Coronary artery (tissue), 2 donors: Measurements from ENCODE around the gene CFAP99.
A peak's percentile ranks its signal among the peaks of the same experiment; 100 is the strongest.

ENCODE experiments used
- DNase-seq: peaks from one replicate; pipeline ENCODE4 v3.0.0-alpha.2; 2017; ENCODE audit warnings: low spot score
- H3K27ac ChIP-seq, 2 donors: fragments of 200-600 bp; sonication (generic); one replicate each; pipeline ENCODE4 v1.5.1; 2016 to 2019
- H3K4me3 ChIP-seq: fragments of 200-600 bp; sonication (generic); 2 replicates; pipeline ENCODE4 v1.5.1; 2016; ENCODE audit warnings: mild to moderate bottlenecking, moderate library complexity
- TF ChIP-seq, protein P1 (sequence below): fragments of 200-600 bp; sonication (generic); IDR thresholded peaks from one replicate; pipeline ENCODE4 v1.5.1; 2019; ENCODE audit warnings: antibody characterized with exemption

The CFAP99 gene

DNA sequence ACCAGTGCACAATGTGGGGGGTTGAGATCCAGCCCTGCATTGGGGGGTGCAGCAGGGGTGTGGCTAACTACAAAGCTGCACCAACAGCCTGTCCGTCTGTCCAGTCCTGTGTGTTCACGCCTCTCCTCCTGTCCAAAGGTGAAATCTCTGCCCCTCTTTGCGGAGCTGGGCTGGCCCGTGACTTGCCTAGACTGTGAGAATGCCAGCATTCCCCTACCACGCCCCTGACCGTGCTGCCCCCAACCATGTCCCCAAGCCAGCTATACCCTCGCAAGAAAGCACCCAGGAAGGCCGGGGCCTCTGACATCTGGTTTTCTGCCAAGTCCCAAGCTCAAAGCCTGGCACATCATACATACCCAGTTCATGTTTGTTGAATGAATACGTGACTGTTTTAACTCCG lies 19.5 kb upstream of the CFAP99 start:
- Histone ChIP-seq H3K27ac (no peak overlapping the region), H3K4me3 (no peak overlapping the region)
- DNase-seq, result no peak
- TF ChIP-seq, protein P1, sequence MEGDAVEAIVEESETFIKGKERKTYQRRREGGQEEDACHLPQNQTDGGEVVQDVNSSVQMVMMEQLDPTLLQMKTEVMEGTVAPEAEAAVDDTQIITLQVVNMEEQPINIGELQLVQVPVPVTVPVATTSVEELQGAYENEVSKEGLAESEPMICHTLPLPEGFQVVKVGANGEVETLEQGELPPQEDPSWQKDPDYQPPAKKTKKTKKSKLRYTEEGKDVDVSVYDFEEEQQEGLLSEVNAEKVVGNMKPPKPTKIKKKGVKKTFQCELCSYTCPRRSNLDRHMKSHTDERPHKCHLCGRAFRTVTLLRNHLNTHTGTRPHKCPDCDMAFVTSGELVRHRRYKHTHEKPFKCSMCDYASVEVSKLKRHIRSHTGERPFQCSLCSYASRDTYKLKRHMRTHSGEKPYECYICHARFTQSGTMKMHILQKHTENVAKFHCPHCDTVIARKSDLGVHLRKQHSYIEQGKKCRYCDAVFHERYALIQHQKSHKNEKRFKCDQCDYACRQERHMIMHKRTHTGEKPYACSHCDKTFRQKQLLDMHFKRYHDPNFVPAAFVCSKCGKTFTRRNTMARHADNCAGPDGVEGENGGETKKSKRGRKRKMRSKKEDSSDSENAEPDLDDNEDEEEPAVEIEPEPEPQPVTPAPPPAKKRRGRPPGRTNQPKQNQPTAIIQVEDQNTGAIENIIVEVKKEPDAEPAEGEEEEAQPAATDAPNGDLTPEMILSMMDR, result no peak

DNA sequence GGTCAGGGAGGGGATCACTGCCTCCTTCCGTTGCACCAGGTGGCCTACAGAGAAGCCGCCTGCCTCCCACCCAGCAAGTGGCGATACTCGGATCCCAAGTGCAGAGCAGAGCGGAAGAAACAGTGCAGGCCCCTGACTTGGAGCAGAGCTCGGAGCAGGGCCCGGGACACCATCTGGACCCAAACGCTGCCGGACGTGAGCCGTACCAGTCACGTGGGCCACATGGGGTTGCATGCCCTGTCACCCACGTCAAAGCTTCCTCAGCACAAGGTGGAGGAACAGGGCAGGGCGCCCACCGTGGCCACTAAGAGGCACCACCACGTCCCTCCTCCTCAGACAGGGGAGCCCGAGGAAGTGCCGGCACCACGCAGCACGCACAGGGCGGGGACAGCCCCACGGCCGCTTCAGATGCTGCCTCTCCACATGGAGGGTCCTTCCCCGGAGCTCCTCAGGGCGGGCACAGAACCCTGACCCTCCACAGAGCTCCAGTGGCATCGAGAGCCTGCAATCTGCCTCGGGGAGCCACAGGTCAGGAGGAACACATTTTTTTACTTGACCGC lies 19.0 kb upstream of the CFAP99 start:
- TF ChIP-seq, protein P1, result no peak
- Histone ChIP-seq H3K27ac (no peak overlapping the region), H3K4me3 (no peak overlapping the region)
- no peak for DNase-seq

DNA sequence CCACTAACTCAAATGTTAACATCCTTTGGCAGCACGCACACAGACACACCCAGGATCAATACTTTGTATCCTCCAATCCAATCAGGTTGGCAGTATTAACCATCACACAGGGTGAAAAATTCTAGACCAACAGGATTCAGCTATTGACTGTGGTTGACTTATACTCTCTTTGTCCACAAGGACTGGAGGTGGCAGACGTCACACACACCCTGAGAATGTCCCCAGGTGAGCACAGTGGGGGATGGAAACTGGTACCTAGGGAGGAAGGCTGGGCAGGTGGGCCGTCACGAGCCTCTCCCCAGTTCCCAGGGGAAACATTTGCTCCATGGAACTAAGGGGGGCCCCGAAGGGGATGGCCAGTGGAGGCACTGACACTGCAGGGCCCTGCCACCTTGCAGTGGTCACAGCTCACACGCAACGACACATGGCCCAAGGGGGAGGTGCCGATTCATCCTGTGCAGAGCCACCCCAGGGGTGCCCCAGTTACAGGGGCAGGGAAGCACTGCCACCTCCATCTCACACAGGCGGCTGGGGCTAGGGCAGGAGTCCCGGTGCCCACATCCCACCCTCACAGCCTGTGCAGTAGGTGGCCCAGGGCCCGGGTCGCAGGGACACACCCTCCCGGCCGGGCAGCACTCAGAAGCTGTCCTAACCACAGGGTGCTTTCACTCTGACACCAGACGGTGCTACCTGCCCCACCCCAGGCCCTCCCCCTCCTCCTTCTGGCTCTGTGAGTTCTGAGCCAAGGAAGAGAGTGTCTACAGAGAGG lies 17.7 kb upstream of the CFAP99 start:
- H3K27ac ChIP-seq, result no peak overlapping the region
- DNase-seq, result no peak
- TF ChIP-seq, protein P1, result no peak
- no peak overlapping the region for H3K4me3 ChIP-seq

DNA sequence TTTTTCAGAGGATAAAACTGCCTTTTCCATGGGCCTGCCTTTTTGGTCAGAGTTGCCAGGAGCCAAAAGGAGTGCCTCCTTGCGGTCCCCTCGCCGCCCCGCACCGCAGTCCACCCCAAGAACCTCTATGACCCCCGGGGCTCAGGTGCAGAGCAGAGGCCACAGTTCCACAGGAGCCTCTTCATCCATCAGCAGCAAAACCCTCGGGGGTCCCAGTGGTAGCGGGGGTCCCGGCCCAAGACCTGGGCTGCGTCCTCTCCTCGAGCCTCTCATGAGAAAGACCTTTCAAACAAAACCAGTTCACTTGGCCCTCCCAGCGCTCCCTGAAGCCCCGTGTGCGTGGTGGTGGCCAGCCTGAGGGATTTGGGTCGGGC lies 17.2 kb upstream of the CFAP99 start:
- Histone ChIP-seq H3K27ac (no peak overlapping the region), H3K4me3 (peak overlapping the region; percentile 69)
- no peak for DNase-seq
- TF ChIP-seq, protein P1, result no peak

DNA sequence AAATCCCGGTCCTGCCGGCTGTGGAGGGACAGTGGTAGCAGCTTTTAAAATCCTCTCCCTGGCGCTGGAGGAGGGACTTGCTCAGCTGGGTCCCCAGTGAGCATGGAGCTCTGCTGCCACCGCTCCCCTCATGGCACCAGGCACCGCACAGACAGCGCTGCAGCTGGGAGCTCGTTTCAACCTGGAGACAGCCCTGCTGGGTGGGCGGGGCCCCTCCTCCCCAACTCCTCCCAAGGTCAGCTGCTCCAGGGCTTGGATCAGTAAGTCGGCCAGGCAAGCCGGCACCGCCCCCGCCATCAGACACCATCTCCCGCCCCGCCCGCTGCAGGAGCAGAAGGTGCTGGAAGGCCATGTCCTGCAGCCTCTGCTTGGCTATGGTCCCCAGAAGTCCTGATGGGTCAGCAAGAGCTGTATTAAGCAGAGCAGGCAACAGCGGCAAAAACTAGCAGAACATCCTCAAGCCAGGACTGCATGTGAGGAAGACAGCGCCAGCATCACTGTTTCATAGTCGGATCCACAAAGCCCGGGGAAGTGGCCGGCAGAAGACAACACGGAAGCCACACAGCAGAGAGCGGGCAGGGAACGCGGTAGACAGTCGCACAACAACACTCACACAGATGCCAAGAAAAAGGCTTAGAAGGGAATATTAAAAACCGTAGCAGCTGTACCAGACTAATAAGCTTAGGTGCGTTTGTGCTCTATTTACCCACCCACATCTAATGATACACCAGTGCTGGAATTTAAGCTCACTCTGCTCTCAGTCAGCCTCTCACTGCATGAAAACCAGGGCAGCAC lies 16.5 kb upstream of the CFAP99 start:
- H3K4me3 ChIP-seq, result peak overlapping the region; percentile 69
- TF ChIP-seq, protein P1, result no peak
- no peak for DNase-seq
- no peak overlapping the region for H3K27ac ChIP-seq

DNA sequence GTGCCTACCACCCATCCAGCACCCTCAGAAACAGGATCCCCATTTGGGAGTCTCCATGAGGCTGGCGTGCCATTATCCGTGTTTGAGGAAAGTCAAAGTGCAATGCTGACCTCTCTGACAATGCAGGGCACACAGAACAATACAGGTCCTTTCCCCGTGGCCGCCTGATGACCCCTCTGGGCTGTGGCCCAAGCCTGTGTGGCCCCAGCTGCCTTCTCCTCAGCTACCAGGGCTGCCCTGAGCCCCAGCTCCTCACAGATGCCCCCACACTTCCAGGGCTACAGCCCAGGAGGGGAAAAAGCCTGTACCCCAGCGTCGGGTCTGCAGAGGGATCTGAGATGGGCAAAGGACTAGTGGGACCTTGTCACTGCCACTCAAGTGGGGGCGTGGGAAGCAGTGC lies 15.8 kb upstream of the CFAP99 start:
- Histone ChIP-seq H3K4me3 (peak overlapping the region; percentile 69), H3K27ac (no peak overlapping the region)
- TF ChIP-seq, protein P1, result no peak
- DNase-seq, result no peak
